Ovary (tissue), 3 donors: ENCODE measurements around the gene ARPC2.

Experiments
- EP300 ChIP-seq: sonication (generic); formaldehyde crosslinking; IDR thresholded peaks from one replicate; pipeline ENCODE4 v1.6.1; 2017; ENCODE audit warnings: antibody characterized with exemption
- POLR2A ChIP-seq: fragments of 450-650 bp; IDR thresholded peaks from one replicate; pipeline ENCODE4 v1.6.1; 2017; ENCODE audit warnings: antibody characterized with exemption, mild to moderate bottlenecking, moderate library complexity
- TF ChIP-seq, protein P1 (sequence below), 3 donors: fragments of 450-650 bp in 2 of 3; fragments of 200-600 bp in 1 of 3; IDR thresholded peaks; one replicate each; pipeline versions ENCODE4 v1.5.1 to v1.8.0; 2016 to 2022; ENCODE audit warnings: antibody characterized with exemption in 3 of 3, mild to moderate bottlenecking in 1 of 3
- donor health status: DM: no; HTN: no; CAD: no.

DNA sequence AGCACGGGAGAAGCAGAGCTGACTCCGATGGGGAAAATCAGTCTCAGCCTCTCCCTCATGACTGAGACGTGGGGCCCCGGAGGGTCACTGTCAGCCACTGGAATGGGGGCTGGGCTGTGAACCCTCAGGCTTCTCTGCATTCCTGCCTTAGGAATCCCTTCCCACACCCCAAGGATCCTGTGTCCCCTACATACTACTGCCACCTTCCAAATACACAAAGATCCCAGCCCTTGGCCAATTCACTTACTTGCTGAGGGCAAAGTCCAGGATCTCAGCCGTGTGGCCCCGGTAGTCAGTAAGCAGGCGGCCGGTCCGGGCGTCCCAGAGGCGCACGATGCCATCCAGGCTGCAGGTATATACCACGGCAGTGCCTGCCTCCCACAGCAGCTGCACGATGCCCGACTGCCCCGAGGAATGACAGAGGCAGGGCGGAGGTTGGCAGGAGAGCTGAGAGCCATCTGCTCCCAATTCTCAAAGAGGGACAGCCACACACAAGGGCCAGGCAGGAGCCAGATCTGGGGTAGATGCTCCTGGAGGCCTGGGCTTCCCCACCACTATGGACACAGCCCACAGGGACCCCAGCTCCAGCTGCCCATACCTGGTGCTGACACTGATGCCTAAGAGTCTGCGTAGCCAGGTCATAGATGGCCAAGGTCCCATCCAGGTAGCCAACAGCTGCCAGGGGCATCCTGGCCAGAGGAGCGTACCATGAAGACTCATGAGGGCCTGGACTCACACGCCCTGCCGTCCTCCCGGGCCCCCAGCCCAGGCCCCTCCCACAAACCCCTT lies 48.0 kb downstream of the ARPC2 start:
- TF ChIP-seq, protein P1, sequence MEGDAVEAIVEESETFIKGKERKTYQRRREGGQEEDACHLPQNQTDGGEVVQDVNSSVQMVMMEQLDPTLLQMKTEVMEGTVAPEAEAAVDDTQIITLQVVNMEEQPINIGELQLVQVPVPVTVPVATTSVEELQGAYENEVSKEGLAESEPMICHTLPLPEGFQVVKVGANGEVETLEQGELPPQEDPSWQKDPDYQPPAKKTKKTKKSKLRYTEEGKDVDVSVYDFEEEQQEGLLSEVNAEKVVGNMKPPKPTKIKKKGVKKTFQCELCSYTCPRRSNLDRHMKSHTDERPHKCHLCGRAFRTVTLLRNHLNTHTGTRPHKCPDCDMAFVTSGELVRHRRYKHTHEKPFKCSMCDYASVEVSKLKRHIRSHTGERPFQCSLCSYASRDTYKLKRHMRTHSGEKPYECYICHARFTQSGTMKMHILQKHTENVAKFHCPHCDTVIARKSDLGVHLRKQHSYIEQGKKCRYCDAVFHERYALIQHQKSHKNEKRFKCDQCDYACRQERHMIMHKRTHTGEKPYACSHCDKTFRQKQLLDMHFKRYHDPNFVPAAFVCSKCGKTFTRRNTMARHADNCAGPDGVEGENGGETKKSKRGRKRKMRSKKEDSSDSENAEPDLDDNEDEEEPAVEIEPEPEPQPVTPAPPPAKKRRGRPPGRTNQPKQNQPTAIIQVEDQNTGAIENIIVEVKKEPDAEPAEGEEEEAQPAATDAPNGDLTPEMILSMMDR (IDR thresholded peaks at IDR 0.05), result no peak
- TF ChIP-seq POLR2A (no peak), EP300 (no peak)
